Suprapubic skin (tissue), 4 donors: ENCODE results near the gene MYADML2.

Experiments
- POLR2A ChIP-seq, 2 donors: fragments of 450-650 bp; IDR thresholded peaks; one replicate each; pipeline ENCODE4 v1.6.1; 2017; ENCODE audit warnings: antibody characterized with exemption in 2 of 2, mild to moderate bottlenecking in 2 of 2, moderate library complexity in 2 of 2
- POLR2AphosphoS5 ChIP-seq, 3 donors: sonication (generic); formaldehyde crosslinking; IDR thresholded peaks; one replicate each; pipeline ENCODE4 v1.6.1; 2017; ENCODE audit warnings: antibody characterized with exemption in 3 of 3
- TF ChIP-seq, protein P1 (sequence below), 2 donors: fragments of 200-600 bp in 1 of 2; fragments of 450-650 bp in 1 of 2; sonication (generic) in 1 of 2; IDR thresholded peaks; one replicate each; pipeline ENCODE4 v1.5.1; 2016 to 2019; ENCODE audit warnings: antibody characterized with exemption in 2 of 2, mild to moderate bottlenecking in 1 of 2, moderate library complexity in 1 of 2

DNA sequence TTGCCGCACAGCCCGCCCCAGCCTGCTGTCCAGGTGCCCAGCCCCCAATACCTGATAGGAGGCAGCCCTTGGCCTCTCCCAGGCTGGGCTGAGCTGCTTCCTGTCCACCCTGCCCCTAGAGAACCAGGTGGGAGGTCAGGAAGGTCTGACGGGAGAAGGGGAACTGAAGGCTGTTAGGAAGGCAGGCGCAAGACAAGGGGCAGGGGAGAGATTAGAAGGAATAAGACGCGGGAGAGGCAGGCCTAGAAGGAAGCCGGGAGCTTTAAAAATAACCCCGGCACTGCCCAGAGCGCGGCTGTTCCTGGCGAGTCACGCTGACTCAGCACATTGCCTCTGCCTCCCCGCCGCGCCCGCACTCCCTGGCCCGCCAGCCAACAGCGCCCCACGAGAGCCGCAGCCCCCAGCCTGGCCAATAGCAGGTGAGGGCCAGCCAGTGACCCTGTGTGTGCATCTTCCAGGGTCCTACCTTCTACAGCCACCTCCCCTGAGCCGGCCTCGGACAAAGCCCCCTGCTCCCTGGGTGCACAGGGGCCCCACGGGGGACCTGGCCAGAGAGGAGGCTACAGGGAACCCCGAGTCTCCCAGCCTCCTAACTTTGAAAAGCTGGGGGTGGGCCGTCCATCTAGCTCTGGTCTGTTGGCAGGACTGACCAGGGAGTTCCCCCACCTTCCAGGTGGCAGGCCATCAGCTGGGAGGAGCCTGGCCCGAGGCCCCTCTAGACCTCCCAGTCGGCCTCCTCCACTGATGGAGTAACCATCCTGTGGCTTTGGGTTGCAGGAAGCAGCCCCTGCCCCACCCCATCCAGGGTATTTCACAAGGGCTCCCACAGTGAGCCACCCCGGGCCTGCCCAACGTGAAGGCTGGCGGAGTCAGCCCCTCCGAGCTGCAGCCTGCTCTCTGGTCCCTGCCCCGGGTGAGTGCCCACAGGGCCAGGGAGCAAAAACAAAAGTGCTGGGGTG lies 23.5 kb downstream of the MYADML2 start:
- TF ChIP-seq, protein P1, sequence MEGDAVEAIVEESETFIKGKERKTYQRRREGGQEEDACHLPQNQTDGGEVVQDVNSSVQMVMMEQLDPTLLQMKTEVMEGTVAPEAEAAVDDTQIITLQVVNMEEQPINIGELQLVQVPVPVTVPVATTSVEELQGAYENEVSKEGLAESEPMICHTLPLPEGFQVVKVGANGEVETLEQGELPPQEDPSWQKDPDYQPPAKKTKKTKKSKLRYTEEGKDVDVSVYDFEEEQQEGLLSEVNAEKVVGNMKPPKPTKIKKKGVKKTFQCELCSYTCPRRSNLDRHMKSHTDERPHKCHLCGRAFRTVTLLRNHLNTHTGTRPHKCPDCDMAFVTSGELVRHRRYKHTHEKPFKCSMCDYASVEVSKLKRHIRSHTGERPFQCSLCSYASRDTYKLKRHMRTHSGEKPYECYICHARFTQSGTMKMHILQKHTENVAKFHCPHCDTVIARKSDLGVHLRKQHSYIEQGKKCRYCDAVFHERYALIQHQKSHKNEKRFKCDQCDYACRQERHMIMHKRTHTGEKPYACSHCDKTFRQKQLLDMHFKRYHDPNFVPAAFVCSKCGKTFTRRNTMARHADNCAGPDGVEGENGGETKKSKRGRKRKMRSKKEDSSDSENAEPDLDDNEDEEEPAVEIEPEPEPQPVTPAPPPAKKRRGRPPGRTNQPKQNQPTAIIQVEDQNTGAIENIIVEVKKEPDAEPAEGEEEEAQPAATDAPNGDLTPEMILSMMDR (IDR thresholded peaks at IDR 0.05) = no peak
- TF ChIP-seq POLR2A (IDR thresholded peaks at IDR 0.05) (no peak), POLR2AphosphoS5 (IDR thresholded peaks at IDR 0.05) (no peak)
